ENCODE results near the gene GRIN1. TPM values are rescaled to one million over a fixed set of nuclear protein-coding genes. Genes with fewer than 3 reads are reported as not detected.
A peak's percentile ranks its signal among the peaks of the same experiment; 100 is the strongest.

The GRIN1 gene
- total RNA-seq, 6 experiments from 2014 or later = 0.51 to 1.1 (median 0.66) TPM; not detected in 3

GRCh38 chr9:137150617-137151457 is 11.9 kb downstream of the GRIN1 start:
- Mint-ChIP-seq H3K4me1 (ENCODE audit: low read depth) (no peaks in the 10 kb centered on the region), H3K9me3 (no peaks in the 10 kb centered on the region), H3K27ac (no peak overlapping the region), H3K4me3 (no peak overlapping the region), H3K27me3 (ENCODE audit: insufficient read depth) (peaks cover 1% of the 10 kb centered on the region), H3K36me3 (ENCODE audit: low read depth) (no peaks in the 10 kb centered on the region)
- TF ChIP-seq, protein P1, sequence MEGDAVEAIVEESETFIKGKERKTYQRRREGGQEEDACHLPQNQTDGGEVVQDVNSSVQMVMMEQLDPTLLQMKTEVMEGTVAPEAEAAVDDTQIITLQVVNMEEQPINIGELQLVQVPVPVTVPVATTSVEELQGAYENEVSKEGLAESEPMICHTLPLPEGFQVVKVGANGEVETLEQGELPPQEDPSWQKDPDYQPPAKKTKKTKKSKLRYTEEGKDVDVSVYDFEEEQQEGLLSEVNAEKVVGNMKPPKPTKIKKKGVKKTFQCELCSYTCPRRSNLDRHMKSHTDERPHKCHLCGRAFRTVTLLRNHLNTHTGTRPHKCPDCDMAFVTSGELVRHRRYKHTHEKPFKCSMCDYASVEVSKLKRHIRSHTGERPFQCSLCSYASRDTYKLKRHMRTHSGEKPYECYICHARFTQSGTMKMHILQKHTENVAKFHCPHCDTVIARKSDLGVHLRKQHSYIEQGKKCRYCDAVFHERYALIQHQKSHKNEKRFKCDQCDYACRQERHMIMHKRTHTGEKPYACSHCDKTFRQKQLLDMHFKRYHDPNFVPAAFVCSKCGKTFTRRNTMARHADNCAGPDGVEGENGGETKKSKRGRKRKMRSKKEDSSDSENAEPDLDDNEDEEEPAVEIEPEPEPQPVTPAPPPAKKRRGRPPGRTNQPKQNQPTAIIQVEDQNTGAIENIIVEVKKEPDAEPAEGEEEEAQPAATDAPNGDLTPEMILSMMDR (IDR thresholded peaks at IDR 0.05) = no peak
- peak; percentile 17 for DNase-seq

DNA sequence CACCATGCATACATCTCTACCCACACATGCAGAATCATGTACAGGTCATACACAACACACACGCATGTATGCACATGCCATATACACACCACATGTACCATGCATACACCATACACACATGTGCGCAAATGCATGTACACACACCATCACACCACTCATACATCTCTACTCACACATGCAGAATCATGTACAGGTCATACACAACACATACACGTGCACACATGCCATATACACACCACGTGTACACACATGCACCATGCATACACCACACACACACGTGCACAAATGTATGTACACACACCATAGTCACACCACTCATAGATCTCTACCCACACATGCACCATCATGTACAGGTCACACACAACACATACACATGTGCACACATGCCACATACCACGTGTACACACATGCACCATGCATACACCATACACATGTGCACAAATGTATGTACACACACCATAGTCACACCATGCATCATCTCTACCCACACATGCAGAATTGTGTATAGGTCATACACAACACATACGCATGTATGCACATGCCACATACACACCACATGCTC is 14.0 kb downstream of the GRIN1 start:
- H3K36me3 Mint-ChIP-seq (ENCODE audit: low read depth) = no peaks in the 10 kb centered on the region
- H3K4me1 Mint-ChIP-seq (ENCODE audit: low read depth) = no peaks in the 10 kb centered on the region
- H3K27me3 Mint-ChIP-seq (ENCODE audit: insufficient read depth) = peaks cover 1% of the 10 kb centered on the region
- TF ChIP-seq, protein P1 (IDR thresholded peaks at IDR 0.05) = no peak
- no peak overlapping the region for H3K27ac Mint-ChIP-seq
- no peaks in the 10 kb centered on the region for H3K9me3 Mint-ChIP-seq
- no peak overlapping the region for H3K4me3 Mint-ChIP-seq
- DNase-seq = no peak

GRCh38 chr9:137156567-137157375 is 17.8 kb downstream of the GRIN1 start:
- Mint-ChIP-seq H3K4me1 (ENCODE audit: low read depth) (no peaks in the 10 kb centered on the region), H3K4me3 (no peak overlapping the region), H3K36me3 (ENCODE audit: low read depth) (no peaks in the 10 kb centered on the region), H3K27me3 (ENCODE audit: insufficient read depth) (peaks cover 15% of the 10 kb centered on the region), H3K27ac (no peak overlapping the region), H3K9me3 (no peaks in the 10 kb centered on the region)
- TF ChIP-seq, protein P1 (IDR thresholded peaks at IDR 0.05) = no peak
- DNase-seq = no peak

DNA sequence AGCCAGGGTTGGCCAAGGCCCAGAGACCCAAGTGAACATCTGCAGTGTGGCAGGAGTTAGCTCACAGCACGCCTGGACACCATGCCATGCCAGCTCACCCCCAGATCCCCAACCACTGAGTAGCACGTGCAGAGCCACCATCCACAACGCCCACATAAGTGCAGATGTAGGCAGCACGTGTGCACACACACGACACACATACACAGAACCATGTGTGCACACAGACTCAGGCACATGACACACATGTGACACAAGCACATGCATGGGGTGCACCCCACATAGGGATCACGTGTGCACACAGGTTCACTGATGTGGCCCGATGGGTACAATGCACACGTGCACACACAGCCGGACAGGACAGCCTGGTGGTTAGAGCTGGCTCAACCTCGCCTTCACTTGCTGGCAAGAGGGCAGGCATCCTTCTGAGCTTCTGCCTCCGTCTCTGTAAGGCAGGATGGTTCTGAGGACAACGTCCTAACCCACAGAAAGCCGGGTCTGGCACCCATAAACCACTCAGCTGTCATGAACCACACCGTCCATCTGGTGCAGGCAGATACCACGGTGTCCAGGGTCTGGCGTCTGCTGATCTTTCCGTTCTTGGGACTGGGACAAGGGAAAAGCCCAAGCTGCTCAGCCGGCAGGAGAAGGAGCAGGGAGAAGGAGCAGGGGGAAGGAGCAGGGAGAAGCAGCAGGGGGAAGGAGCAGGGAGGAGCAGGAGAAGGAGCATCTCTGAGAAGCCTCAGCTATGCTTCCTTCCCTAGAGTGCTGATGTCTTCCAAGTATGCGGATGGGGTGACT is 18.9 kb downstream of the GRIN1 start:
- Mint-ChIP-seq H3K27ac (no peak overlapping the region), H3K9me3 (no peaks in the 10 kb centered on the region), H3K36me3 (ENCODE audit: low read depth) (no peaks in the 10 kb centered on the region), H3K4me1 (ENCODE audit: low read depth) (no peaks in the 10 kb centered on the region), H3K27me3 (ENCODE audit: insufficient read depth) (peaks cover 18% of the 10 kb centered on the region), H3K4me3 (no peak overlapping the region)
- TF ChIP-seq, protein P1 (IDR thresholded peaks at IDR 0.05) = no peak
- DNase-seq = no peak

GRCh38 chr9:137158625-137159024 is 19.7 kb downstream of the GRIN1 start:
- Mint-ChIP-seq H3K4me3 (no peak overlapping the region), H3K4me1 (ENCODE audit: low read depth) (no peaks in the 10 kb centered on the region), H3K27ac (no peak overlapping the region), H3K9me3 (no peaks in the 10 kb centered on the region), H3K36me3 (ENCODE audit: low read depth) (no peaks in the 10 kb centered on the region), H3K27me3 (ENCODE audit: insufficient read depth) (peaks cover 25% of the 10 kb centered on the region)
- TF ChIP-seq, protein P1 (IDR thresholded peaks at IDR 0.05) = no peak
- no peak for DNase-seq
